Measurements from ENCODE around the gene AKAP6.

DNA sequence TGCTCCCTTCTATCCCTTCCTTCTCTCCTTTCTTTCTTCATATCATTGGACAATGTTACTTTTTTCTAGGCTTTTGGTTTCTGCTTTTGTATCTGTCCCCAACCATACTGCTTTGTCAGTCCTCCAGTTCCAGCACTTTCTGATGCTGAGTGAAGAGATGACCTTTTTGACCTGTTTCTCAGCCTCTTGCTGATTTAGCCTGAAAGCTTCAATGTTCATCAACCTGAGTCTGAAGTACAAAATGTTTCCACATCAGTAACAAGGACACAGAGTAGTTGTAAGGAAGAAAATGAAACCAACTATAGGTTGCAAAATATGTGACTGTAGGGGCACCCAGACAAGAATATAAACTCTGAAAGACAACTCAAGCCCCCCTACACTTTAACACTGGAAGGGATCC lies 25.2 kb upstream of the AKAP6 start:
- TF ChIP-seq CTCF (IDR thresholded peaks at IDR 0.05 in 2 of 3, conservative IDR thresholded peaks at IDR 0.05 in 1 of 3; ENCODE audit: borderline replicate concordance in 1 of 3, insufficient read depth in 1 of 3, low read depth in 2 of 3, low read length in 2 of 3) (no peak), EZH2 (IDR thresholded peaks at IDR 0.05) (no peak), SIN3A (IDR thresholded peaks at IDR 0.05; ENCODE audit: low read depth) (no peak), POLR2A (IDR thresholded peaks at IDR 0.05; ENCODE audit: borderline replicate concordance, extremely low read depth, insufficient read depth, insufficient read length) (no peak), EZH2phosphoT487 (IDR thresholded peaks at IDR 0.05; ENCODE audit: borderline replicate concordance) (no peak), ZFX (IDR thresholded peaks at IDR 0.05) (no peak), YY1 (IDR thresholded peaks at IDR 0.05; ENCODE audit: extremely low read depth, insufficient replicate concordance, low read depth, low read length) (no peak), JUND (IDR thresholded peaks at IDR 0.05) (no peak), REST (IDR thresholded peaks at IDR 0.05; ENCODE audit: low read depth) (no peak), POLR2AphosphoS5 (IDR thresholded peaks at IDR 0.05; ENCODE audit: low read depth, low read length) (no peak), ZNF274 (IDR thresholded peaks at IDR 0.05; ENCODE audit: low read depth, low read length) (no peak)
- TF ChIP-seq, protein P1, sequence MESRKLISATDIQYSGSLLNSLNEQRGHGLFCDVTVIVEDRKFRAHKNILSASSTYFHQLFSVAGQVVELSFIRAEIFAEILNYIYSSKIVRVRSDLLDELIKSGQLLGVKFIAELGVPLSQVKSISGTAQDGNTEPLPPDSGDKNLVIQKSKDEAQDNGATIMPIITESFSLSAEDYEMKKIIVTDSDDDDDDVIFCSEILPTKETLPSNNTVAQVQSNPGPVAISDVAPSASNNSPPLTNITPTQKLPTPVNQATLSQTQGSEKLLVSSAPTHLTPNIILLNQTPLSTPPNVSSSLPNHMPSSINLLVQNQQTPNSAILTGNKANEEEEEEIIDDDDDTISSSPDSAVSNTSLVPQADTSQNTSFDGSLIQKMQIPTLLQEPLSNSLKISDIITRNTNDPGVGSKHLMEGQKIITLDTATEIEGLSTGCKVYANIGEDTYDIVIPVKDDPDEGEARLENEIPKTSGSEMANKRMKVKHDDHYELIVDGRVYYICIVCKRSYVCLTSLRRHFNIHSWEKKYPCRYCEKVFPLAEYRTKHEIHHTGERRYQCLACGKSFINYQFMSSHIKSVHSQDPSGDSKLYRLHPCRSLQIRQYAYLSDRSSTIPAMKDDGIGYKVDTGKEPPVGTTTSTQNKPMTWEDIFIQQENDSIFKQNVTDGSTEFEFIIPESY (IDR thresholded peaks at IDR 0.05; ENCODE audit: extremely low read depth, insufficient replicate concordance, low read length), result no peak
